OCI-M1 (cell line): ENCODE measurements around the gene B3GALT5.
A peak's percentile ranks its signal among the peaks of the same experiment; 100 is the strongest.
"Not testable (repeated sequence)": the region's sequence is repeated elsewhere in the genome, so short reads cannot be mapped to it uniquely, and the experiment has no call there.

Experiments used
- DNase-seq: peaks from one replicate; lab custom pipeline; 2025; lab: John Stamatoyannopoulos, UW

Gene B3GALT5

GRCh38 chr21:39612233-39613040 lies at the start of gene B3GALT5:
TSS of gene B3GALT5 (plus strand) at chr21:39612940. CDS start at chr21:39660560, 47,620 bp downstream.
- DNase-seq: no peak

- no peak for DNase-seq
Measured at GRCh38 chr21:39564200-39564599, 48.5 kb upstream of the B3GALT5 start.

GRCh38 chr21:39567180-39567972 lies 45.4 kb upstream of the B3GALT5 start:
- DNase-seq: no peak

- no peak for DNase-seq
Measured at GRCh38 chr21:39568361-39568760, 44.4 kb upstream of the B3GALT5 start.

- DNase-seq: no peak
Measured at GRCh38 chr21:39575775-39576174, 37.0 kb upstream of the B3GALT5 start.

GRCh38 chr21:39576518-39577128 lies 36.1 kb upstream of the B3GALT5 start:
- no peak for DNase-seq

GRCh38 chr21:39579734-39580332 lies 32.9 kb upstream of the B3GALT5 start:
- no peak for DNase-seq

- no peak for DNase-seq
Measured at GRCh38 chr21:39580744-39581143, 32.0 kb upstream of the B3GALT5 start.

- DNase-seq: no peak
Measured at GRCh38 chr21:39581414-39581813, 31.3 kb upstream of the B3GALT5 start.

- DNase-seq: no peak
Measured at GRCh38 chr21:39582749-39583148, 30.0 kb upstream of the B3GALT5 start.

GRCh38 chr21:39583586-39583985 lies 29.2 kb upstream of the B3GALT5 start:
- DNase-seq: not testable (repeated sequence)

- no peak for DNase-seq
Measured at GRCh38 chr21:39587376-39587775, 25.4 kb upstream of the B3GALT5 start.

GRCh38 chr21:39588884-39589283 lies 23.9 kb upstream of the B3GALT5 start:
- no peak for DNase-seq

- no peak for DNase-seq
Measured at GRCh38 chr21:39593522-39593921, 19.2 kb upstream of the B3GALT5 start.

GRCh38 chr21:39595465-39595864 lies 17.3 kb upstream of the B3GALT5 start:
- DNase-seq: no peak

GRCh38 chr21:39597595-39597994 lies 15.1 kb upstream of the B3GALT5 start:
- DNase-seq: no peak

- DNase-seq: no peak
Measured at GRCh38 chr21:39599191-39599970, 13.4 kb upstream of the B3GALT5 start.

- DNase-seq: peak; percentile 25
Measured at GRCh38 chr21:39601187-39601928, 11.4 kb upstream of the B3GALT5 start.

GRCh38 chr21:39602076-39602689 lies 10.6 kb upstream of the B3GALT5 start:
- DNase-seq: no peak

GRCh38 chr21:39602793-39603192 lies 9.9 kb upstream of the B3GALT5 start:
- DNase-seq: no peak
